B cell (primary cell): Measurements from ENCODE around the gene FGF18. TPM values are rescaled to one million over a fixed set of nuclear protein-coding genes. Genes with fewer than 3 reads are reported as not detected.

Experiments
- ATAC-seq: fragments of 200-7000 bp; cut with Tn5 transposase; one replicate; pipeline ENCODE4 v1.10.0; 2021; ENCODE audit warnings: low read depth, mild to moderate bottlenecking, moderate number of reproducible peaks, moderate library complexity
- CTCF ChIA-PET: fragments of 350-600 bp; sonication (Branson Sonifier 250); formaldehyde crosslinking; loops from one replicate; lab custom pipeline; 2021; ENCODE audit warnings: antibody characterized with exemption, inconsistent platforms; lab: Charles Lee
- POLR2A ChIA-PET: fragments of 350-600 bp; sonication (Branson Sonifier 250); formaldehyde crosslinking; loops from one replicate; lab custom pipeline; 2021; ENCODE audit warnings: antibody characterized with exemption; lab: Charles Lee
- DNase-seq: peaks from one replicate; pipeline ENCODE4 v3.0.0; 2013
- H2AFZ ChIP-seq: 2 replicates; pipeline ENCODE4 v1.6.1; 2012; ENCODE audit warnings: mild to moderate bottlenecking, low read depth, low read length; ENCODE audit not compliant: insufficient read depth, poor library complexity, severe bottlenecking
- H3K27ac ChIP-seq, 2 donors: 1 replicate in 1 of 2; 2 replicates in 1 of 2; pipeline ENCODE4 v1.5.1; 2012 to 2013; ENCODE audit warnings: low read length in 2 of 2, mild to moderate bottlenecking in 2 of 2, moderate library complexity in 1 of 2
- H3K27me3 ChIP-seq, 4 experiments: fragments of 200-600 bp in 1 of 4; sonication (generic) in 1 of 4; replicated peaks in 1 of 4; 1 replicate in 2 of 4; 2 replicates in 2 of 4; pipeline versions ENCODE4 v1.6.1 to v1.7.0; 2013 to 2016; ENCODE audit warnings: low read length in 3 of 4, mild to moderate bottlenecking in 2 of 4, mixed read lengths in 1 of 4, moderate library complexity in 1 of 4; ENCODE audit not compliant: insufficient read depth in 4 of 4, control insufficient read depth in 3 of 4; ENCODE audit errors: control extremely low read depth in 1 of 4
- H3K36me3 ChIP-seq, 2 experiments: replicated peaks in 1 of 2; 1 replicate in 1 of 2; 2 replicates in 1 of 2; pipeline versions ENCODE4 v1.6.1 to v1.7.1; 2013; ENCODE audit warnings: low read length in 1 of 2; ENCODE audit not compliant: insufficient read depth in 2 of 2, control insufficient read depth in 1 of 2; ENCODE audit errors: control extremely low read depth in 1 of 2, extremely low read depth in 1 of 2
- H3K4me1 ChIP-seq, 2 donors: fragments of 200-600 bp in 1 of 2; sonication (generic) in 1 of 2; 1 replicate in 1 of 2; 2 replicates in 1 of 2; pipeline versions ENCODE4 v1.5.1 to v1.6.1; 2013 to 2017; ENCODE audit warnings: low read length in 2 of 2; ENCODE audit not compliant: control insufficient read depth in 2 of 2, insufficient read depth in 2 of 2
- H3K4me2 ChIP-seq: replicated peaks from 2 replicates; pipeline ENCODE3; 2012; ENCODE audit warnings: mild to moderate bottlenecking, low read depth, low read length; ENCODE audit not compliant: poor library complexity, severe bottlenecking
- H3K4me3 ChIP-seq, 5 experiments: fragments of 200-600 bp in 1 of 5; sonication (generic) in 1 of 5; 1 replicate in 3 of 5; 2 replicates in 2 of 5; pipeline versions ENCODE4 v1.5.1 to v1.7.0; 2011 to 2016; ENCODE audit warnings: low read length in 4 of 5, mild to moderate bottlenecking in 4 of 5, low read depth in 2 of 5, control low read depth in 1 of 5, moderate library complexity in 1 of 5; ENCODE audit not compliant: insufficient read depth in 1 of 5; ENCODE audit errors: control extremely low read depth in 1 of 5, extremely low read depth in 1 of 5
- H3K79me2 ChIP-seq: fragments of 200-600 bp; sonication (generic); one replicate; pipeline ENCODE4 v1.6.0; 2016; ENCODE audit warnings: low read length; ENCODE audit not compliant: control insufficient read depth, insufficient read depth
- H3K9ac ChIP-seq: fragments of 200-600 bp; sonication (generic); 2 replicates; pipeline ENCODE4 v1.6.1; 2017; ENCODE audit warnings: mild to moderate bottlenecking, low read length, moderate library complexity
- H3K9me3 ChIP-seq, 3 donors: one replicate each; pipeline versions ENCODE4 v1.6.1 to v1.7.1; 2013; ENCODE audit warnings: low read length in 2 of 3; ENCODE audit not compliant: control insufficient read depth in 2 of 3, insufficient read depth in 1 of 3; ENCODE audit errors: control extremely low read depth in 1 of 3
- H4K20me1 ChIP-seq: 2 replicates; pipeline ENCODE4 v1.6.0; 2012; ENCODE audit warnings: mild to moderate bottlenecking, low read length; ENCODE audit not compliant: insufficient read depth, control insufficient read depth, poor library complexity, severe bottlenecking
- H3K27ac Mint-ChIP-seq: one replicate; pipeline ENCODE4 v1.8.0; 2021; ENCODE audit warnings: mixed read lengths
- H3K27me3 Mint-ChIP-seq: one replicate; pipeline ENCODE4 v1.8.0; 2021; ENCODE audit warnings: mixed read lengths
- H3K4me1 Mint-ChIP-seq: one replicate; pipeline ENCODE4 v1.8.0; 2021; ENCODE audit warnings: mixed read lengths
- H3K4me3 Mint-ChIP-seq: one replicate; pipeline ENCODE4 v1.8.0; 2021; ENCODE audit warnings: mixed read lengths
- H3K9me3 Mint-ChIP-seq: one replicate; pipeline ENCODE4 v1.8.0; 2022; ENCODE audit warnings: mixed read lengths; ENCODE audit not compliant: insufficient read depth
- CTCF ChIP-seq: fragments of 200-600 bp; IDR thresholded peaks from one replicate; pipeline ENCODE4 v1.8.0; 2022; ENCODE audit warnings: antibody characterized with exemption, mild to moderate bottlenecking
- EZH2 ChIP-seq: IDR thresholded peaks from 2 replicates; pipeline ENCODE4 v1.6.1; 2012; ENCODE audit warnings: borderline replicate concordance, low read depth, mild to moderate bottlenecking, moderate library complexity, low read length; ENCODE audit not compliant: insufficient read depth, poor library complexity, severe bottlenecking
- WGBS: methylation state at CpG from one replicate; pipeline ENCODE4 v1.1.5; 2013; ENCODE audit warnings: missing lambda C conversion rate; ENCODE audit not compliant: insufficient coverage; 5-methylcytosine and 5-hydroxymethylcytosine counted together
- intact Hi-C: fragments of 100-400 bp; cut with micrococcal nuclease; formaldehyde crosslinking; loops from one replicate; pipeline ENCODE4 v1.10.0; 2022
- polyA plus RNA-seq: library from polyadenylated mRNA; depleted of rRNA; stranded (reverse); fragments of >200 nt; gene quantifications from 2 replicates; pipeline ENCODE4 v1.2.3, GENCODE V29; 2012
- total RNA-seq, 2 donors: library from RNA; stranded (reverse); fragments of 120-200 nt in 1 of 2; gene quantifications; 1 replicate in 1 of 2; 2 replicates in 1 of 2; pipeline versions ENCODE4 v1.2.3 to v1.2.4, GENCODE V29; 2013 to 2022

Gene FGF18
- total and polyA plus RNA-seq, 2 donors (not counting 1 experiment from before 2014, with no cell fraction given) = 0.06 to 0.15 TPM

GRCh38 chr5:171450423-171451331, 31.2 kb downstream of the FGF18 start:
- peak overlapping the region; percentile 37 for H3K4me3 Mint-ChIP-seq
- H3K27me3 Mint-ChIP-seq = peaks cover 75% of the 10 kb centered on the region

More at GRCh38 chr5:171450423-171451331, 31.2 kb downstream of the FGF18 start:
- POLR2A ChIA-PET = no interaction called here
- no peaks in the 10 kb centered on the region for H3K9me3 ChIP-seq
- intact Hi-C loops = no loop called here
- CTCF ChIA-PET = no interaction called here
- Mint-ChIP-seq H3K9me3 (no peaks in the 10 kb centered on the region), H3K4me1 (peaks cover 7% of the 10 kb centered on the region), H3K27ac (no peak overlapping the region)
- no peak overlapping the region for H3K9ac ChIP-seq
- no peaks in the 10 kb centered on the region for H3K36me3 ChIP-seq
- 15% methylated on average over 83 of the region's 88 CpGs for WGBS
- H3K4me3 ChIP-seq = no peak overlapping the region
- no peaks in the 10 kb centered on the region for H3K79me2 ChIP-seq
- no peak overlapping the region for H3K27ac ChIP-seq
- H4K20me1 ChIP-seq = no peaks in the 10 kb centered on the region
- peaks cover 0 to 27% (median 5%) of the 10 kb centered on the region in 4 experiments for H3K27me3 ChIP-seq
- no peaks in the 10 kb centered on the region for H3K4me1 ChIP-seq
- TF ChIP-seq CTCF (no peak), EZH2 (no peak)
- H3K4me2 ChIP-seq = peak overlapping the region; percentile 54
- no peak for DNase-seq
- ATAC-seq = no peak
- H2AFZ ChIP-seq = no peak overlapping the region
